HG03039 (cell line): Measurements from ENCODE around the gene PDIA5.

ENCODE experiments used
- ATAC-seq: cut with Tn5 transposase; IDR thresholded peaks from one replicate; pipeline ENCODE4 v1.9.1; 2021; ENCODE audit warnings: mild to moderate bottlenecking, moderate library complexity; ENCODE audit not compliant: unreplicated experiment

Gene PDIA5

GRCh38 chr3:123039178-123039577 is 27.6 kb upstream of the PDIA5 start:
- no peak for ATAC-seq

- ATAC-seq: no peak
These were observed 24.4 kb upstream of the PDIA5 start for GRCh38 chr3:123042413-123042812.

- no peak for ATAC-seq
These were observed 21.7 kb upstream of the PDIA5 start for GRCh38 chr3:123044981-123045763.

- no peak for ATAC-seq
These were observed 20.4 kb upstream of the PDIA5 start for GRCh38 chr3:123046262-123047061.

- no peak for ATAC-seq
These were observed 19.8 kb upstream of the PDIA5 start for GRCh38 chr3:123047062-123047319.

- ATAC-seq: no peak
These were observed 18.2 kb upstream of the PDIA5 start for GRCh38 chr3:123048480-123049237.

GRCh38 chr3:123050666-123051065 is 16.2 kb upstream of the PDIA5 start:
- no peak for ATAC-seq

- no peak for ATAC-seq
These were observed 13.7 kb upstream of the PDIA5 start for GRCh38 chr3:123053107-123053506.

- ATAC-seq: no peak
These were observed 12.6 kb upstream of the PDIA5 start for GRCh38 chr3:123054109-123054778.

- no peak for ATAC-seq
These were observed 11.9 kb upstream of the PDIA5 start for GRCh38 chr3:123054931-123055330.

- ATAC-seq: no peak
These were observed 11.5 kb upstream of the PDIA5 start for GRCh38 chr3:123055352-123055751.

- no peak for ATAC-seq
These were observed 8.3 kb upstream of the PDIA5 start for GRCh38 chr3:123058505-123058904.

GRCh38 chr3:123060054-123060453 is 6.8 kb upstream of the PDIA5 start:
- ATAC-seq: no peak

- ATAC-seq: no peak
These were observed 5.0 kb upstream of the PDIA5 start for GRCh38 chr3:123061856-123062255.

GRCh38 chr3:123063034-123063433 is 3.8 kb upstream of the PDIA5 start:
- ATAC-seq: no peak

GRCh38 chr3:123064506-123064905 is 2.3 kb upstream of the PDIA5 start:
- ATAC-seq: no peak

GRCh38 chr3:123064914-123065313 is 1.9 kb upstream of the PDIA5 start:
- no peak for ATAC-seq

- no peak for ATAC-seq
These were observed 278 bp upstream of the PDIA5 start for GRCh38 chr3:123066599-123066895.

GRCh38 chr3:123067689-123068600 is 1.1 kb downstream of the PDIA5 start:
- ATAC-seq: peak; percentile 24

- no peak for ATAC-seq
These were observed 2.0 kb downstream of the PDIA5 start for GRCh38 chr3:123068601-123069381.
